HG03108 (cell line): ENCODE measurements around the gene RAC2.

Source experiments
- ATAC-seq: cut with Tn5 transposase; IDR thresholded peaks from one replicate; pipeline ENCODE4 v1.9.1; 2021; ENCODE audit warnings: moderate library complexity; ENCODE audit not compliant: unreplicated experiment

RAC2 gene

DNA sequence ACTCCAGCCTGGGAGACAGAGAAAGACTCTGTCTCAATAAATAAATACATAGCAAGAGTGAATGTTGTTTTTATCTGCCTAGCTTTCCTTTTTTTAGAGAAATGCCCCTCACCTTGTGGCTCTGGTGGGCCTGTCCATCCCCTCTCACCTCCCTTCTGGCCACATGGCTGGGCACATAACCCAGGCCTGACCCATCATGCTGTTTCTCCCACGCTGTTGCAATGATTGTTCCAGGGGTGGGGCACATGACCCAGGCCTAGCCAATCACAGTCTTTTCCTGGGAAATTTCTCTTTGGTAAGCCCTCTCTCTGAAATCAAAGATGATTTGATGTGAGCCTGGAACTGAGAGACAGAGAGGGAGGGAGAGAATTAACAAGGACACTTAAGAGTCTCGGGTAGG lies 32.7 kb upstream of the RAC2 start:
- ATAC-seq = no peak

- ATAC-seq = no peak
These were observed 31.6 kb upstream of the RAC2 start for GRCh38 chr22:37275622-37276021.

GRCh38 chr22:37275134-37275533 lies 31.1 kb upstream of the RAC2 start:
- no peak for ATAC-seq

- ATAC-seq = peak; percentile 54
These were observed 30.4 kb upstream of the RAC2 start for GRCh38 chr22:37274380-37274862.

DNA sequence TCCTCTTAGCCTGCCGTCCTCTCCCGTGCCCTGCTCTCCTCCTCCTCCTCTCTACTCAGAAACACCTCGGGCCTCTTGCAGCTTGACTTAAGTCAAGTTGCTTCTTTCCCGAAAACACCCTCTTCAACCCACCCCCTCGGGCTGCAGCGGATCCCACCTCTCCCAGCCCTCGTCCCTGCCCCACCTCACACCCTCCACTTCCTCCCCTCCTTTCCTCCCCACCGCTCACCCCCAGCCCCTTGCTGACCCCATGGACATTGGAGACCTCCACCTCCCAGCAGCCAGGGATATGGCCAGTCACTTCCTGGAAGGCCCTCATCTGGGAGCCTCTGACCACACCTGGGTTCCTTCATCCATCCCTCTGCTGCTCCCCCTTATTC lies 29.8 kb upstream of the RAC2 start:
- no peak for ATAC-seq

DNA sequence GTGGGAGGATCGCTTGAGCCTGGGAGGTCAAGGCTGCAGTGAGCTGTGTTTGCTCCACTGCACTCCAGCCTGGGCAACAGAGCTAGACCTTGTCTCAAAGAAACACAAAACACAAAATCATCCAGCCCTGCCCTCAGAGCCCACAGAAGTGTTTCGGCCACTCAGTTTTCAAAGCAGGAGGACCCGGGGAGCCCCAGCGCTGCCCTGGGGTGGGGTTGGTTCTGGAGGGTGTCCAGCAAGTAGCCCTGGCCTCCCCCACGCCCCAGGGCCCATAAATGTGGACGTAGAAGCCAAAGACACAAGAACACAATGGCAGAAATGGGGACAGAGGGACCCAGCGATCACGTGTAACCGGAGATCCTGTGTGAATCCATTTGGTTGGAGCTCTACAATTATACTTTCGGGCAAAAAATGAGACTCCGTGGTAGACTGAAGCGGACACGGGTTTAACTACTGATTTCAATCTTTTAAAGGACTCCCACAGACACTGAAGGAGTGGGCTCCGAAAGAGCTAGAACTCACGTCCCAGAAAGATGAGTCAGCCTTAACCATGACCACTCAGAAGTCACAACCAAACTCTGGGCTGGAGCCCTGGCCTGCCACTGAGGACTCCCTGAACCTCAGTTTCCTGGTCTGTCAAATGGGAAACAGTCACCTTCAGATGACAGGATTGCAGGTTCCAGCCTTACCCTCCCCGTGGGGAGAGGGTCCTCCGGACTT lies 29.2 kb upstream of the RAC2 start:
- ATAC-seq = no peak

DNA sequence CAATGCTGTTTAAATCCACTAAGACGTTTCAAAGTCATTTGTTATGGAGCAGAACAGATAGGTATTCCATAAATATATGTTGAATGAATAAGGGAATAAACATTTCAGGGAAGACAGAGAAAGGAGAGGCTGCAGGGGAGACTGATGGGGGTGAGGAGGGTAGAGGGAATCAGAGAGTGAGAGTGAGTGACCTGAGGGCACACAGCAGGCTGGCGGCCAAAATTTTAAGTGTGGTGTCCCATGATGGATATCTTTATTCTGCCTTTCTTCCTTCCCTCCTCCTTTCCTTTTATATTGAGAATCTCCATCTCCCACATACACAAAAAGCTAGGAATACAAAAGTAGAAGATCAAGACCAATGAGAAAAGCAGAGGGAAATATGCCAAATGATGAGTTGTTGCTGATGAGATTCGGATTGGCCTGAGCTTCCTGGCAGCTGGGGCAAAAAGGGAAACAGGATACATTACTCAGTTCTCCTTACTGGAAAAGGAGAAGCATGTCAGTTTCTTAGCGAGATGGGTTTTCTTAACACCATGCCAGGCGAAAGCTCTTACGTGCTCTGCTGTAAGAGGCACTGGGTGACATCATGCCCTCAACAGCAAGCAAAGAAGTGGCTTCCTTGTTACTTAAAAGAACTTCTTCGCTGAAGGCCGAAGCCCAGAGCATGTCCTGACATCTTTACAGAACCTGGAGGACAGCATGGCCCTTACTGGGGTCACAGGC lies 27.0 kb upstream of the RAC2 start:
- ATAC-seq = no peak

GRCh38 chr22:37269936-37270678 lies 26.0 kb upstream of the RAC2 start:
- no peak for ATAC-seq

- no peak for ATAC-seq
These were observed 23.8 kb upstream of the RAC2 start for GRCh38 chr22:37267661-37268413.

DNA sequence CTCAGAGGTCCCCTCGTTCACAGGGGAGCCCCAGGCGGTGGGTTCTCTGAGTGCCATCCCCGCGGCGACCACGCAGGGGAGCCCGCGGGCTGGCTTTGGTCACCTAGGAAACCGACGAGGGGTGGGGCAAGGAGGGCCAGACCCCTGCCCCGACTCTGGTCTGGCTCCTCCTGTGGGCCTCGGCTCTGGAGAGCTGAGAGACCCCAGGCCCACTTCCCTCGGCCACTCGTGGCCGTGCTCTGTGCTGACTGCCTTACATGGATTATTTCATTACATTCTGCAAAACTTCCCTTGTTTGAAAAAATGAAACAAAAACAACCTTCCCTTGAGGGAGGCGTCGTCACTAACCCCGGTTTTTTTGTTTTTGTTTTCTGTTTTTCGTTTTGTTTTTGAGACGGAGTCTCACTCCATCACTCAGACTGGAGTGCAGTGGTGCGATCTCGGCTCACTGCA lies 23.1 kb upstream of the RAC2 start:
- ATAC-seq = peak; percentile 65

DNA sequence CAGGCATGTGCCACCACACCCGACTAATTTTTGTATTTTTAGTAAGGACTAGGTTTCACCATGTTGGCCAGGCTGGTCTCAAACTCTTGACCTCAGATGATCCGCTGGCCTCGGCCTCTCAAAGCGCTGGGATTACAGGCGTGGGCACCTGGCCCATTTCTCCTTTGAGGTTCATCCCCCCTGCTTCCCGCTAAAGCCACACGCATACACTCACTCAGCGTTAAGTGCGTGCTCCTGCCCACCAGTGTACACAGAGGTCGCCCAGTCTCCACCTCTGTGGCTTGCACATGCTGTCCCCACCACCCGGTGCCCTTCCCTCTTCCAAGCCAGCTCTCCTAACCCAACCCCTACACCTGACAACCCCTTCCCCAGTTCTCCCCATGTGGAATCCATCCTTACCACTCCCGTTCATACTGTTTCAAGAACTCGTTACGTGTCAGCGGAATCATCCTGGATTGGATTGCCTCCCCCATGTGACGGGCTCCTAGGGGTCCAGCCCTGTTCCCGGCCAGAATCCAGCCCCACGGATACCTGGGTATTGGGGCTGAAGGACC lies 22.6 kb upstream of the RAC2 start:
- no peak for ATAC-seq

DNA sequence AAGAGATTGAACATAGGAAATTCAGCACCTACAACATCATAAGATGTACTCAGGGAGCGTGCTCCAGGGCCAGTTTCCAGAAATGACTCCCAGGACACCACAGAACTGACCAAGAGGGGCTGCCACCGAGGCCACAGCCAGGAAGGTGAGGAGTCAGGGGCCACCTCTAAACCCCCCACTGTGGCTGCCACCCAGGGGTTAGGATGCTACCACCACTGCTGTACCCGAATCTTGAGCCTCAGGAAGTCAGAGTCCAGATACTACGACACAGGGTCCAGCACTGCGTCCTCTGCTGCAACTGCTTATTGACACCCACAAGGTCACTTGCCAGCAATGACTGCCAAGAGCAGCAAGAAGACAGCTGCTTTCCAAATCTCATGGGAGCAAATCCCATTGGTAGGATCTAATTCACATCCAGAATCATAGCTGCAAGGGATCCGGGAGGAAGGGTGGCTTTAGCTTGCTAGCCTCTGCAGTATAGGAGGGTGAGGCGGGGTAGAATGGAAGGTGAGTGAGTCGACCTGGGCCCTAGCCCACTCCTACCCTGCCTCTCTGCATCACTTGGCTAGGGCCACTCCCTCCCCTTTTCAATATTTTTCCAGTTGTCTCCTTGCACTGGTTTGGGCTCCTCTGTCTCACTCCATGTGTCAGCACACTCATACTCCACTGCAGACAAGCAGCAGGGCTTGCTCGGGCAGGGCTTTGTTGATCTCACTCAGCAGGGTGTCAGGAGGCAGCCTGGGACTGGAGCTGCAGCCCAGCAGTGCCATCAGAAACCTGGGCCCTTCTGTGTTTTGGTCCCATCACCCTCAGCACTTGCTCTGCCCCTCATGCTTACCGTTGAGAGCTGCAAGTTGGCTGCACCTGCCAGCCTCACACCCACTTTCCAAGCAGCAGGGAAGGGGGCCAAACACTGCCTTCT lies 20.2 kb upstream of the RAC2 start:
- ATAC-seq = no peak

- ATAC-seq = no peak
These were observed 18.3 kb upstream of the RAC2 start for GRCh38 chr22:37262346-37262745.

- no peak for ATAC-seq
These were observed 16.9 kb upstream of the RAC2 start for GRCh38 chr22:37260901-37261336.

DNA sequence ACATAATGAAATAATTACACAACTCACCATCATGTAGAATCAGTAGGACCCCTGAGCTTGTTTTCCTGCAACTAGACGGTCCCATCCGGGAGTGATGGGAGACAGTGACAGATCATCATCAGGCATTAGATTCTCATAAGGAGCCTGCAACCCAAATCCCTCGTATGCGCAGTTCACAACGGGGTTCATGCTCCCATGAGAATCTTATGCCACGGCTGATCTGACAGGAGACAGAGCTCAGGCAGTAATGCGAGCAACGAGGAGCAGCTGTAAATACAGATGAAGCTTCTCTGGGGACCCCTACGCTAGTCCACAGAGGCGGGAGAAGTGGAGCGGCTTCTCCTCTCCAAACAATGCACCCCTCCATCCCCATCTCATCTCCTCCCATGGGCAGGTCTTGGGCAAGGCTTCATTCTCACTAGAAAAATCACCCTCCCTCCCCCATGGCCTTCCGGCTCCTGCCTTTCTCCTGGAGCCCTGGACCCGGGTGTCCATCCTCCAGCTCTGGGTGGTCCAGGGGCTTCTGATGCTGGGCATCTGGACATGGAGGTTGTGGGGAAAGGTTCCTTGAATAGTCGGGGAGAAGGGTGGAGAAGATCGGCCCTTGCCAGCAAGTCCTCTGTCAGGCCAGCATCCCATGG lies 16.2 kb upstream of the RAC2 start:
- no peak for ATAC-seq

DNA sequence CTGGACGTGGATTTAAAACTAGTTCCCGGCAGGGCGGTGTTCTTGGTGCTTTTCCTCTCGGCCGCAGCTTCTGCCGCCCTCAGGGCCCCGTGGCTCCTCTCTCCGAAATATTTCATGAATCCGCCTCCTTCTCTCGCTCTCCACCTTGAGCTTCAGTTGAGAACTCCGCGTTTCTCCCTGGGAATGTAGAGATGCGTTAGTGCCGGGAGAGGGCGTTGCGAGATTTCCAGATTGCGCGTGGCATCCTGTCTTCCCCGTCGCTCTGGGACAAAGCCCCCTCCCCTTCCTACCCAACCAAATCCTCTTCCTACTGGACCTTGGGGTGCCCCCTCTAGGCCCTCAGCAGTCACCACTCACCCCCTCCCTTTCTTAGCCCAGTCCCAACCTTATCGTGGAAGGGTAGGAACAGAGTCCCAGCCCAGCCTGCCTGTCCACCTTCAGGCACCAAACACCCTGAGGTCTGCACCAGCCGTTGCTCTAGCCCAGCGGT lies 15.5 kb upstream of the RAC2 start:
- ATAC-seq = no peak

DNA sequence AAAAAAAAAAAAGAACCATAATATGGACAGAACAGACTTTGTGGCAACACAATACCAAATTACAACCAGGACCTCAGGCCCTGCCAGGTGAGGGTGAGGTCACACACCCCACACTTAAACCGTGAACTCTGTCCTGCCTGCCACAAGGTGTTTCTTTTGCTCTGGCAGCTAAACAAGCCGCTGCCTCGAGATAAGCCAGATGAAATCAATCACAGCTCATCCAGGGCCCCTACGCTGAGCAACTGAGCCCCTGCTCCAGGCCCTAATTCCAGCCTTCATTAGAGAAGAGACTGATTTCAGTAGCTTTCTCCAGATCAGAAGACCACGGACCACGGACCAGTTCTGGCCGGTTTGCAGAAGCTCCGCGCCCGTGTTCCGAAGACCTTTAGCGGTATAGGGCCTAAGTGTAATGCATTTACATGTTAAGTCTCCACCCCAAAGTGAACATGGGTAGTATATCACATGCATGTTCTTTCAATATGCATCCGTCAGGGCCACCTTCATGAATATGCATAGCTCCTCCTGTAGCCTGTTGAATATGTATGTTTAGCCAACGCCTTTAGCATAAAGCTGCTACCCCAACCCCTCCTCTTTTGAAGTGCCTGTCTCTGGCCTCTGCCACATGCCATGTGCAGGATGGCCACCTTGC lies 14.8 kb upstream of the RAC2 start:
- ATAC-seq = no peak

DNA sequence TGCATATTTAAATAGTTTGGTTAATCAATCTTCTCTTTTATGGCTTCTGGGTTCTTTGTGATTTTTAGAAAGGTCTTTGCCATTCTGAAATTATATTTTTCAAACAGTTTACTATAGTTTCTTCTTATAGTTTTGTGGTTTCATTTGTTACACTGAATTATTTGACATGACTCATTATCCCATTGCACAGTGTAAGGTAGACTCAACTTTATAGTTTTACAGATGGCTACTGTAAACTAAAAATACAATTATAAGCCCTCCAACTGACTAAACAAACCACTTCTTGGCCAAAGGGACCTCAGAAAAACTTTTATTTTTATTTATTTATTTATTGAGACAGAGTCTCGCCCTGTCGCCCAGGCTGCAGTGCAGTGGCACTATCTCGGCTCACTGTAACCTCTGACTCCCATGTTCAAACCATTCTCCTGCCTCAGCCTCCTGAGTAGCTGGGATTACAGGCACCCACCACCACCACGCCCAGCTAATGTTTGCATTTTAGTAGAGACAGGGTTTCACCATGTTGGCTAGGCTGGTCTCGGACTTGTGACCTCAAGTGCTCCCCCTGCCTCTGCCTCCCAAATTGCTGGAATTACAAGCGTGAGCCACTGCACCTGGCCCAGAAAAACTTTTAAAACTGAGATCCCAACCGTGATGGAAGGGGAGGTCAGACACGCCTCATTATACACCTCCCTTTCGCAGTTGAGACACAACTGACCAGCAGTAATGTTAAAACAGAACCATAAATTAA lies 14.1 kb upstream of the RAC2 start:
- no peak for ATAC-seq
